Heart right ventricle (tissue), 16 donors: ENCODE results near the gene EEF2. TPM values are rescaled to one million over a fixed set of nuclear protein-coding genes. Genes with fewer than 3 reads are reported as not detected.
A peak's percentile ranks its signal among the peaks of the same experiment; 100 is the strongest.
"Not testable (repeated sequence)": the region's sequence is repeated elsewhere in the genome, so short reads cannot be mapped to it uniquely, and the experiment has no call there.

Source experiments
- ATAC-seq, 8 donors: fragments of 200-7000 bp; cut with Tn5 transposase; one replicate each; pipeline ENCODE4 v1.9.1; 2020; ENCODE audit warnings: mild to moderate bottlenecking in 8 of 8, moderate library complexity in 8 of 8, moderate number of reproducible peaks in 1 of 8
- DNase-seq, 2 donors: peaks; one replicate each; pipeline ENCODE4 v3.0.0-alpha.2; 2020
- H3K27ac ChIP-seq, 10 donors: fragments of 200-600 bp; sonication (generic) in 2 of 10; one replicate each; pipeline versions ENCODE4 v1.5.0 to v1.8.0; 2020 to 2022; ENCODE audit warnings: mild to moderate bottlenecking in 3 of 10
- H3K27me3 ChIP-seq, 7 donors: fragments of 200-600 bp; one replicate each; pipeline ENCODE4 v1.8.0; 2021 to 2022; ENCODE audit warnings: mild to moderate bottlenecking in 2 of 7
- H3K36me3 ChIP-seq, 9 donors: fragments of 200-600 bp; sonication (generic) in 1 of 9; one replicate each; pipeline versions ENCODE4 v1.5.0 to v1.8.0; 2020 to 2022; ENCODE audit warnings: mild to moderate bottlenecking in 2 of 9
- H3K4me1 ChIP-seq, 9 donors: fragments of 200-600 bp; sonication (generic) in 1 of 9; one replicate each; pipeline versions ENCODE4 v1.5.0 to v1.8.0; 2020 to 2022; ENCODE audit warnings: mild to moderate bottlenecking in 4 of 9
- H3K4me3 ChIP-seq, 10 donors: fragments of 200-600 bp; sonication (generic) in 2 of 10; one replicate each; pipeline versions ENCODE4 v1.5.0 to v1.8.0; 2020 to 2022; ENCODE audit warnings: mild to moderate bottlenecking in 7 of 10, moderate library complexity in 2 of 10
- H3K9me3 ChIP-seq, 11 donors: fragments of 200-600 bp in 10 of 11; sonication (generic) in 2 of 11; one replicate each; pipeline versions ENCODE4 v1.5.0 to v1.8.0; 2013 to 2022; ENCODE audit warnings: mild to moderate bottlenecking in 2 of 11, control low read depth in 1 of 11, moderate library complexity in 1 of 11
- CTCF ChIP-seq, 9 donors: fragments of 200-600 bp; sonication (generic) in 2 of 9; IDR thresholded peaks; one replicate each; pipeline versions ENCODE4 v1.5.0 to v1.8.0; 2021 to 2022; ENCODE audit warnings: antibody characterized with exemption in 9 of 9, mild to moderate bottlenecking in 5 of 9, moderate library complexity in 1 of 9
- WGBS, 2 donors: extraction: QIAGEN DNeasy Blood & Tissue Kit; methylation state at CpG; one replicate each; pipeline ENCODE4 v1.1.7; 2013; ENCODE audit warnings: inconsistent platforms in 1 of 2; 5-methylcytosine and 5-hydroxymethylcytosine counted together
- intact Hi-C, 10 donors: fragments of 100-400 bp; cut with DNase I; formaldehyde crosslinking; loops; one replicate each; pipeline versions ENCODE4 v1.11.1 to v1.14.2; 2022
- polyA plus RNA-seq, 2 donors: library from polyadenylated mRNA; stranded (reverse); fragments of 200-250 nt; gene quantifications; one replicate each; pipeline ENCODE4 v1.2.3, GENCODE V29; 2013
- total RNA-seq, 10 donors: library from RNA; stranded (reverse); fragmentation: NEBNext Ultra II Directional in 3 of 10; extraction: Animal tissue kit (Norgen Biotek cat#: 25700) in 3 of 10; gene quantifications; one replicate each; pipeline versions ENCODE4 v1.2.1 to v1.2.4, GENCODE V29; 2021 to 2023
- donor health status: Arrhythmogenic right ventricular cardiomyopathy.
- donor health status: ischemic (EF 13 %, LVEDD 7.1; RV severe dilation, severe dysfunction).
- donor health status: healthy with polysubstance abuse.
- donor health status: DM: no; HTN: yes; CAD: no.
- donor health status: DM: no; HTN: no; CAD: no.
- donor health status: ischemic (EF 25% LVEDD 6.9; RV normal size, moderate dysfunction).
- donor health status: ischemic (EF 25% LVEDD 5.7; RV mildly dilated, moderate dysfunction).
- donor health status: healthy.
- donor health status: DM: yes; HTN: yes; CAD: no.
- donor health status: Ischemic cardiomyopathy.
- donor health status: ischemic (EF 35%, LVEDD 5.7; RV mildly dilated, moderate dysfunction).
- donor health status: nonischemic (EF 11% LVEDD 7.7; RV severe dilation, severe dysfunction).
- donor health status: DM: yes; HTN: yes; CAD: no.
- donor health status: PGD.
- donor health status: ischemic (EF 29% LVEDD 5.4; RV normal size, mild dysfunction).
- donor health status: nonischemic (EF 23%, LVEDD 6.1; RV moderate dilation, normal function).

The EEF2 gene
- total and polyA plus RNA-seq, 12 donors = 704 to 2,887 (median 2,554) TPM

GRCh38 chr19:3955688-3956087, 29.6 kb downstream of the EEF2 start:
- Histone ChIP-seq H3K9me3 (no peaks in the 10 kb centered on the region), H3K4me3 (no peak overlapping the region), H3K27ac (peak overlapping the region in 4 of 10 donors; percentile 2 to 97 (median 29)), H3K27me3 (no peaks in the 10 kb centered on the region), H3K36me3 (peaks cover 6 to 55% (median 27%) of the 10 kb centered on the region in 9 donors), H3K4me1 (peaks cover 3 to 42% (median 32%) of the 10 kb centered on the region in 9 donors)
- ATAC-seq = no peak
- WGBS, 2 donors = 83 to 84% methylated on average over 10 of the region's 10 CpGs
- no peak for DNase-seq
- no peak for TF ChIP-seq CTCF (IDR thresholded peaks at IDR 0.05)
- intact Hi-C loops = loop anchor here in 1 of 10 donors (10.0 kb wide), 1 partner anchor 191 kb away; the partner anchor contains the start of genes APBA3 and MRPL54

- H3K27ac ChIP-seq = peak overlapping the region in 6 of 10 donors; percentile 2 to 97 (median 95)
- H3K4me3 ChIP-seq, DNase-seq, H3K9me3 ChIP-seq, ATAC-seq, H3K27me3 ChIP-seq: not testable (repeated sequence)
- peaks cover 6 to 46% (median 34%) of the 10 kb centered on the region in 9 donors for H3K4me1 ChIP-seq
- WGBS, 2 donors = 82 to 87% methylated on average over 13 of the region's 13 CpGs
- H3K36me3 ChIP-seq = peaks cover 6 to 51% (median 23%) of the 10 kb centered on the region in 9 donors
- intact Hi-C loops = loop anchor here in 1 of 10 donors (10.0 kb wide), 1 partner anchor 190 kb away; the partner anchor contains the start of genes APBA3 and MRPL54
These were observed 30.0 kb downstream of the EEF2 start for GRCh38 chr19:3955276-3955675.

GRCh38 chr19:3954107-3954506, 31.2 kb downstream of the EEF2 start:
- peaks cover 0 to 39% (median 11%) of the 10 kb centered on the region in 9 donors for H3K36me3 ChIP-seq
- no peaks in the 10 kb centered on the region for H3K27me3 ChIP-seq
- H3K4me3 ChIP-seq = no peak overlapping the region
- no peak for DNase-seq
- ATAC-seq = peak in 7 of 8 donors; percentile 7 to 34 (median 18)
- intact Hi-C loops = loop anchor here in 1 of 10 donors (10.0 kb wide), 1 partner anchor 189 kb away; the partner anchor contains the start of genes APBA3 and MRPL54
- TF ChIP-seq CTCF (IDR thresholded peaks at IDR 0.05) = no peak
- peaks cover 6 to 55% (median 34%) of the 10 kb centered on the region in 9 donors for H3K4me1 ChIP-seq
- WGBS, 2 donors = 46 to 62% methylated on average over 12 of the region's 12 CpGs
- H3K27ac ChIP-seq = peak overlapping the region; percentile 62 to 97 (median 92)
- H3K9me3 ChIP-seq = no peaks in the 10 kb centered on the region

- H3K27ac ChIP-seq = peak overlapping the region; percentile 10 to 97 (median 92)
- ATAC-seq = not testable (repeated sequence)
These were observed 32.4 kb downstream of the EEF2 start for GRCh38 chr19:3952755-3953276.

GRCh38 chr19:3950871-3951861, 34.1 kb downstream of the EEF2 start:
- TF ChIP-seq CTCF (IDR thresholded peaks at IDR 0.05) = no peak
- ATAC-seq (peak; percentile 26 to 84 (median 76)), DNase-seq (peak; percentile 64 to 76)
- Histone ChIP-seq H3K36me3 (peaks cover 0 to 15% (median 0%) of the 10 kb centered on the region in 9 donors), H3K4me1 (peaks cover 6 to 55% (median 34%) of the 10 kb centered on the region in 9 donors), H3K27ac (peak overlapping the region; percentile 68 to 98 (median 93)), H3K9me3 (no peaks in the 10 kb centered on the region), H3K4me3 (peak overlapping the region; percentile 27 to 60 (median 48)), H3K27me3 (no peaks in the 10 kb centered on the region)
- WGBS, 2 donors = 17 to 22% methylated on average over 41 of the region's 41 CpGs
- intact Hi-C loops = loop anchor here in 4 of 10 donors (2.0 to 10.0 kb wide), 2 partner anchors 18 to 186 kb away; partner anchors contain the start of genes APBA3 (in 1 of the 4) and MRPL54 (in 1 of the 4)

More at GRCh38 chr19:3952755-3953276, 32.4 kb downstream of the EEF2 start:
- Histone ChIP-seq H3K36me3 (peaks cover 0 to 26% (median 0%) of the 10 kb centered on the region in 9 donors), H3K4me1 (peaks cover 6 to 55% (median 34%) of the 10 kb centered on the region in 9 donors)
- intact Hi-C loops = loop anchor here in 1 of 10 donors (10.0 kb wide), 1 partner anchor 188 kb away; the partner anchor contains the start of genes APBA3 and MRPL54
- WGBS, 2 donors = 68 to 70% methylated on average over 9 of the region's 9 CpGs
- not testable (repeated sequence) for DNase-seq, H3K9me3 ChIP-seq, H3K27me3 ChIP-seq, H3K4me3 ChIP-seq
